HCT116 (cell line): Measurements from ENCODE around the gene PAQR3. TPM values are rescaled to one million over a fixed set of nuclear protein-coding genes. Genes with fewer than 3 reads are reported as not detected.

ENCODE experiments used
- ATAC-seq: fragments of 200-7000 bp; cut with Tn5 transposase; 2 replicates; pipeline ENCODE4 v1.9.1; 2020; ENCODE audit warnings: mild to moderate bottlenecking, moderate library complexity
- BruUV-seq: library from RNA; stranded (reverse); fragments of 400-500 nt; replicated peaks from 2 replicates; lab custom pipeline; 2021; lab: Mats Ljungman, UMichigan
- CTCF ChIA-PET: fragments of 300-600 bp; sonication (Branson Sonifier 250); formaldehyde crosslinking; loops from one replicate; lab custom pipeline; 2021; ENCODE audit warnings: antibody characterized with exemption; lab: Charles Lee
- POLR2A ChIA-PET: fragments of 300-600, 350-600 bp; sonication (Branson Sonifier 250); formaldehyde crosslinking; loops from one replicate; lab custom pipeline; 2021; ENCODE audit warnings: antibody characterized with exemption; lab: Charles Lee
- RAD21 ChIA-PET, 2 experiments: fragments of 300-600 bp; sonication (Branson Sonifier 250); formaldehyde crosslinking; loops; one replicate each; lab custom pipeline; 2023; ENCODE audit warnings: low total read pairs in 2 of 2; ENCODE audit not compliant: uncharacterized antibody in 2 of 2, unreplicated experiment in 2 of 2, low non-redundant PET in 1 of 2; lab: Charles Lee
- DNase-seq: peaks from one replicate; pipeline ENCODE4 v3.0.0-alpha.2; 2010; ENCODE audit warnings: low read depth, low spot score
- H2AFZ ChIP-seq: fragments of 200-600 bp; shearing (Covaris generic), sonication (generic); 2 replicates; pipeline ENCODE4 v1.6.1; 2017; ENCODE audit warnings: low read depth, mixed run types, mixed read lengths, antibody characterized with exemption, low read length; ENCODE audit not compliant: poor library complexity, severe bottlenecking
- H3K27ac ChIP-seq: 2 replicates; pipeline ENCODE4 v1.5.1; 2012; ENCODE audit warnings: low read depth, low read length
- H3K27me3 ChIP-seq: fragments of 200-600 bp; sonication (generic); 2 replicates; pipeline ENCODE4 v1.6.1; 2016; ENCODE audit warnings: mixed run types, low read length, mixed read lengths; ENCODE audit not compliant: insufficient read depth
- H3K36me3 ChIP-seq, 2 experiments: fragments of 200-500 bp in 1 of 2; fragments of 200-600 bp in 1 of 2; sonication (Bioruptor generic) in 1 of 2; sonication (generic) in 1 of 2; 2 replicates each; pipeline versions ENCODE4 v1.5.1 to v1.6.1; 2014 to 2016; ENCODE audit warnings: low read length in 2 of 2, inconsistent platforms in 1 of 2, mixed read lengths in 1 of 2, mixed run types in 1 of 2; ENCODE audit not compliant: insufficient read depth in 2 of 2, control insufficient read depth in 1 of 2
- H3K4me1 ChIP-seq, 2 experiments: fragments of 200-600 bp in 1 of 2; sonication (generic) in 1 of 2; 2 replicates each; pipeline versions ENCODE4 v1.5.1 to v1.6.1; 2012 to 2017; ENCODE audit warnings: low read length in 2 of 2, inconsistent platforms in 1 of 2, mild to moderate bottlenecking in 1 of 2, mixed read lengths in 1 of 2, mixed run types in 1 of 2, moderate library complexity in 1 of 2; ENCODE audit not compliant: insufficient read depth in 2 of 2, control insufficient read depth in 1 of 2
- H3K4me2 ChIP-seq: fragments of 200-600 bp; sonication (generic); 2 replicates; pipeline ENCODE4 v1.6.1; 2017; ENCODE audit warnings: mixed run types, low read length, mixed read lengths
- H3K4me3 ChIP-seq, 2 experiments: fragments of 200-600 bp in 1 of 2; sonication (generic) in 1 of 2; replicated peaks in 1 of 2; 2 replicates each; pipeline ENCODE4 v1.5.1; 2011 to 2016; ENCODE audit warnings: low read length in 2 of 2, control low read depth in 1 of 2, low read depth in 1 of 2, mild to moderate bottlenecking in 1 of 2, mixed read lengths in 1 of 2, mixed run types in 1 of 2
- H3K79me2 ChIP-seq: fragments of 200-600 bp; sonication (generic); 2 replicates; pipeline ENCODE4 v1.6.1; 2017; ENCODE audit warnings: mild to moderate bottlenecking, mixed run types, low read length, moderate library complexity, mixed read lengths; ENCODE audit not compliant: insufficient read depth
- H3K9ac ChIP-seq: fragments of 200-600 bp; sonication (generic); 2 replicates; pipeline ENCODE4 v1.6.1; 2016; ENCODE audit warnings: low read length, mixed read lengths
- H3K9me2 ChIP-seq: fragments of 200-600 bp; sonication (generic), shearing (Covaris generic); 2 replicates; pipeline ENCODE4 v1.6.1; 2017; ENCODE audit warnings: mixed run types, mild to moderate bottlenecking, moderate library complexity; ENCODE audit not compliant: insufficient read depth
- H3K9me3 ChIP-seq, 2 experiments: fragments of 200-500 bp in 1 of 2; fragments of 200-600 bp in 1 of 2; sonication (Bioruptor generic) in 1 of 2; sonication (generic) in 1 of 2; 2 replicates each; pipeline ENCODE4 v1.6.1; 2014 to 2017; ENCODE audit warnings: low read length in 2 of 2, mixed read lengths in 2 of 2, inconsistent platforms in 1 of 2, low read depth in 1 of 2, mild to moderate bottlenecking in 1 of 2, mixed run types in 1 of 2, moderate library complexity in 1 of 2; ENCODE audit not compliant: control insufficient read depth in 1 of 2, insufficient read depth in 1 of 2
- H4K20me1 ChIP-seq: fragments of 200-600 bp; sonication (generic), shearing (Covaris generic); 2 replicates; pipeline ENCODE4 v1.6.1; 2017; ENCODE audit warnings: mixed run types, mild to moderate bottlenecking, moderate library complexity; ENCODE audit not compliant: insufficient read depth
- CBX3 ChIP-seq: IDR thresholded peaks from 2 replicates; pipeline ENCODE4 v1.6.1; 2012; ENCODE audit warnings: low read depth
- ELF1 ChIP-seq: IDR thresholded peaks from 2 replicates; pipeline ENCODE4 v1.6.1; 2012; ENCODE audit warnings: low read depth, borderline replicate concordance
- FOSL1 ChIP-seq: IDR thresholded peaks from 2 replicates; pipeline ENCODE4 v1.6.1; 2012; ENCODE audit warnings: low read depth
- POLR2A ChIP-seq: IDR thresholded peaks from 2 replicates; pipeline ENCODE4 v1.7.0; 2011; ENCODE audit warnings: borderline replicate concordance; ENCODE audit not compliant: insufficient read depth, insufficient read length; ENCODE audit errors: extremely low read depth
- RAD21 ChIP-seq: IDR thresholded peaks from 2 replicates; pipeline ENCODE4 v1.6.1; 2012; ENCODE audit warnings: low read depth, mild to moderate bottlenecking
- SP1 ChIP-seq: IDR thresholded peaks from 2 replicates; pipeline ENCODE4 v1.6.1; 2012; ENCODE audit warnings: low read depth
- SRF ChIP-seq: IDR thresholded peaks from 2 replicates; pipeline ENCODE4 v1.6.1; 2012; ENCODE audit warnings: low read depth
- ZNF274 ChIP-seq: fragments of 200-500 bp; sonication (Bioruptor generic); IDR thresholded peaks from 2 replicates; pipeline ENCODE4 v1.6.1; 2014; ENCODE audit warnings: mild to moderate bottlenecking, low read depth, low read length, inconsistent platforms
- intact Hi-C: fragments of 100-400 bp; cut with micrococcal nuclease; formaldehyde crosslinking; loops from 2 replicates; pipeline ENCODE4 v1.10.0; 2022
- total RNA-seq: library from RNA; stranded (reverse); gene quantifications from one replicate; pipeline ENCODE4 v1.2.1, GENCODE V29; 2021; ENCODE audit not compliant: unreplicated experiment
- TF ChIP-seq, protein P1 (sequence below), 3 experiments: fragments of 200-600 bp in 1 of 3; sonication (generic) in 1 of 3; IDR thresholded peaks in 2 of 3; conservative IDR thresholded peaks in 1 of 3; 2 replicates each; pipeline ENCODE4 v1.5.1; 2012 to 2017; ENCODE audit warnings: low read depth in 2 of 3, low read length in 2 of 3, antibody characterized with exemption in 1 of 3, borderline replicate concordance in 1 of 3, control low read depth in 1 of 3, mild to moderate bottlenecking in 1 of 3, mixed read lengths in 1 of 3, mixed run types in 1 of 3, moderate library complexity in 1 of 3; ENCODE audit not compliant: insufficient read depth in 1 of 3
- TF ChIP-seq, protein P2 (sequence below): IDR thresholded peaks from 2 replicates; pipeline ENCODE4 v1.6.1; 2012
- TF ChIP-seq, protein P3 (sequence below): IDR thresholded peaks from 2 replicates; pipeline ENCODE4 v1.6.1; 2011; ENCODE audit warnings: mild to moderate bottlenecking, low read length, moderate library complexity; ENCODE audit not compliant: insufficient replicate concordance; ENCODE audit errors: extremely low read depth

The PAQR3 gene
- total RNA-seq, 1 experiment from 2014 or later = 32.3 TPM

DNA sequence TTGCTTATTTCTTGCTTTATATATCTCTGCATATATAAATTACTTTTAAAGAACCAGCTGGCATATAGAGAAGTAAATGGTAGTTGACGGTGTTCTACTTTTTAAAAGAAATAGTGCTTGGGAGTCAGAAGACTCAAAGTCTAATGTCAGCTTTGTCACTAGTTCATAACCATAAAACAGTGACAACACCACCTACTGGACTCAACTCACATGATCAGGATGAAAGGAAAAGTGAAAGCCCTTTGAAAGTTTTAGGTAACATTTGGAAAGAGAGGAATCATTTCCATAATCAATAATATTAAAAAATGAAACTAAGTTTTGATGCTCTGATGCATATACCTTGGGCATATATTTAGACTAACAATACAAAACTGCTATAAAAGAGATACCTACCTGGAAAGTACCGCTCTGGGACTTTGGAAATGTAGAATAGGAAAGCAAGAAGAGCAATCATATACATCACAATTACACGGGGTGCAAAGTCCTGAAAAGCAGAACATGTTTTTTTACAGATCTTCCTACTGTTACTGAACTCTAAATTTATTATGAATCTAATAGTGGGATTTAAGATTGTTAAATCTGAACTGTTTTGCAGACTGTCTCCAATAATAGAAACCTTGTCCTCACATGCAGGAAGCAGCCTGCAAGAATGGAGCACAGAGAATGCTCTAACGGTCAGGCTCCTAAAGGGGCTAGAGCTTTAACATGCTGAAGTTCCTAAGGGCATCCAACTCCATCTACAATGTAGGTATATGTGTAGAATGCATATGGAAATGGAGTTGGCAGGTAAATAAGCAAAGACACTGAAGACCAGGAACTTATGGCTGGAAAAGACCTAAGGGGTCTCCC is 15.6 kb downstream of the PAQR3 start:
- H3K4me2 ChIP-seq = no peak overlapping the region
- H2AFZ ChIP-seq = no peak overlapping the region
- H3K9ac ChIP-seq = no peak overlapping the region
- CTCF ChIA-PET = no interaction called here
- TF ChIP-seq RAD21 = peak; percentile 33; the same call in 1 of the 2 replicates
- no peak for TF ChIP-seq ZNF274
- TF ChIP-seq, protein P1, sequence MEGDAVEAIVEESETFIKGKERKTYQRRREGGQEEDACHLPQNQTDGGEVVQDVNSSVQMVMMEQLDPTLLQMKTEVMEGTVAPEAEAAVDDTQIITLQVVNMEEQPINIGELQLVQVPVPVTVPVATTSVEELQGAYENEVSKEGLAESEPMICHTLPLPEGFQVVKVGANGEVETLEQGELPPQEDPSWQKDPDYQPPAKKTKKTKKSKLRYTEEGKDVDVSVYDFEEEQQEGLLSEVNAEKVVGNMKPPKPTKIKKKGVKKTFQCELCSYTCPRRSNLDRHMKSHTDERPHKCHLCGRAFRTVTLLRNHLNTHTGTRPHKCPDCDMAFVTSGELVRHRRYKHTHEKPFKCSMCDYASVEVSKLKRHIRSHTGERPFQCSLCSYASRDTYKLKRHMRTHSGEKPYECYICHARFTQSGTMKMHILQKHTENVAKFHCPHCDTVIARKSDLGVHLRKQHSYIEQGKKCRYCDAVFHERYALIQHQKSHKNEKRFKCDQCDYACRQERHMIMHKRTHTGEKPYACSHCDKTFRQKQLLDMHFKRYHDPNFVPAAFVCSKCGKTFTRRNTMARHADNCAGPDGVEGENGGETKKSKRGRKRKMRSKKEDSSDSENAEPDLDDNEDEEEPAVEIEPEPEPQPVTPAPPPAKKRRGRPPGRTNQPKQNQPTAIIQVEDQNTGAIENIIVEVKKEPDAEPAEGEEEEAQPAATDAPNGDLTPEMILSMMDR (IDR thresholded peaks at IDR 0.05 in 2 of 3, conservative IDR thresholded peaks at IDR 0.05 in 1 of 3; ENCODE audit: borderline replicate concordance in 1 of 3, insufficient read depth in 1 of 3, low read depth in 2 of 3, low read length in 2 of 3) = peak in 2 of 3 experiments; percentile 12 to 38; a peak in 3 of 6 replicates
- TF ChIP-seq, all 23 proteins: peak for 2
- DNase-seq (no peak), ATAC-seq (no peak)
- Histone ChIP-seq H3K4me3 (no peak overlapping the region), H3K9me3 (no peaks in the 10 kb centered on the region), H3K27me3 (no peaks in the 10 kb centered on the region), H3K4me1 (no peaks in the 10 kb centered on the region), H3K36me3 (peaks cover 2 to 15% of the 10 kb centered on the region in 2 experiments; a peak in 1 of 4 replicates), H3K79me2 (no peaks in the 10 kb centered on the region), H4K20me1 (no peaks in the 10 kb centered on the region), H3K9me2 (no peaks in the 10 kb centered on the region), H3K27ac (no peak overlapping the region)
- intact Hi-C loops = no loop called here
- BruUV-seq = no TSS peak
- POLR2A ChIA-PET = no interaction called here
- RAD21 ChIA-PET = no interaction called here

DNA sequence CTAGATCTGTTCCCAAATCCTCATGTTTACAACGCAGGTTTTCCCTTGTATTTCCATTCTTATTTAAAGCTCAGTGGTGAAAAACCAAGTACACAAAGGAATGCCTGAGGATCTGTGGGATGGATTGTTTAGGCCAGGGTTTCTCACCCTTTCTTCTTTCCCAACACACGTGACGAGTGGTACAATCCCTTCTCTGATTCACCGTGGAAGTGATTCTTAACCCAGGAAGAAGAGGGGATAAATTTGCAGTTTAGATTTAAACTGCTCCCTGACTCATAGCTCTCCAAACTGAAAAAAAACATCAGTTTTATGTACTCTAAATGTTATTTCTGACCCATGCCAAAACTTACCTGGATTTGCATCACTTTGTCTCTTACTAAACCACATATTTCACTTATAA is 17.0 kb downstream of the PAQR3 start:
- ChIA-PET POLR2A (no interaction called here), CTCF (no interaction called here), RAD21 (no interaction called here)
- Histone ChIP-seq H2AFZ (no peak overlapping the region), H3K9me3 (no peaks in the 10 kb centered on the region), H3K4me3 (no peak overlapping the region), H3K27me3 (no peaks in the 10 kb centered on the region), H4K20me1 (no peaks in the 10 kb centered on the region), H3K4me1 (no peaks in the 10 kb centered on the region), H3K36me3 (peaks cover 0 to 8% of the 10 kb centered on the region in 2 experiments; a peak in 1 of 4 replicates), H3K27ac (no peak overlapping the region), H3K9ac (no peak overlapping the region), H3K79me2 (no peaks in the 10 kb centered on the region), H3K4me2 (no peak overlapping the region), H3K9me2 (no peaks in the 10 kb centered on the region)
- intact Hi-C loops = no loop called here
- BruUV-seq = no TSS peak
- ATAC-seq (no peak), DNase-seq (no peak)
- TF ChIP-seq, protein P2, sequence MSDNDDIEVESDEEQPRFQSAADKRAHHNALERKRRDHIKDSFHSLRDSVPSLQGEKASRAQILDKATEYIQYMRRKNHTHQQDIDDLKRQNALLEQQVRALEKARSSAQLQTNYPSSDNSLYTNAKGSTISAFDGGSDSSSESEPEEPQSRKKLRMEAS = no peak
- TF ChIP-seq RAD21 = no peak
- no peak for TF ChIP-seq SRF
- TF ChIP-seq, protein P3, sequence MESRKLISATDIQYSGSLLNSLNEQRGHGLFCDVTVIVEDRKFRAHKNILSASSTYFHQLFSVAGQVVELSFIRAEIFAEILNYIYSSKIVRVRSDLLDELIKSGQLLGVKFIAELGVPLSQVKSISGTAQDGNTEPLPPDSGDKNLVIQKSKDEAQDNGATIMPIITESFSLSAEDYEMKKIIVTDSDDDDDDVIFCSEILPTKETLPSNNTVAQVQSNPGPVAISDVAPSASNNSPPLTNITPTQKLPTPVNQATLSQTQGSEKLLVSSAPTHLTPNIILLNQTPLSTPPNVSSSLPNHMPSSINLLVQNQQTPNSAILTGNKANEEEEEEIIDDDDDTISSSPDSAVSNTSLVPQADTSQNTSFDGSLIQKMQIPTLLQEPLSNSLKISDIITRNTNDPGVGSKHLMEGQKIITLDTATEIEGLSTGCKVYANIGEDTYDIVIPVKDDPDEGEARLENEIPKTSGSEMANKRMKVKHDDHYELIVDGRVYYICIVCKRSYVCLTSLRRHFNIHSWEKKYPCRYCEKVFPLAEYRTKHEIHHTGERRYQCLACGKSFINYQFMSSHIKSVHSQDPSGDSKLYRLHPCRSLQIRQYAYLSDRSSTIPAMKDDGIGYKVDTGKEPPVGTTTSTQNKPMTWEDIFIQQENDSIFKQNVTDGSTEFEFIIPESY = no peak
- TF ChIP-seq POLR2A = no peak
- TF ChIP-seq, protein P1 (IDR thresholded peaks at IDR 0.05 in 2 of 3, conservative IDR thresholded peaks at IDR 0.05 in 1 of 3; ENCODE audit: borderline replicate concordance in 1 of 3, insufficient read depth in 1 of 3, low read depth in 2 of 3, low read length in 2 of 3) = no peak
- TF ChIP-seq FOSL1 = no peak
- TF ChIP-seq ELF1 = no peak
- no peak for TF ChIP-seq SP1
- TF ChIP-seq CBX3 = no peak
